GM20431 (cell line): ENCODE measurements around the gene RPS25.
"Not testable (repeated sequence)": the region's sequence is repeated elsewhere in the genome, so short reads cannot be mapped to it uniquely, and the experiment has no call there.

Experiments used
- in situ Hi-C: fragments of 300-500 bp; cut with MseI, MboI; formaldehyde crosslinking; loops from one replicate; pipeline ENCODE4 v1.15.0; 2020; ENCODE audit warnings: low sequenced_read_pairs; ENCODE audit not compliant: unreplicated experiment

The RPS25 gene

GRCh38 chr11:119018074-119018938 is at the start of gene RPS25, which contains the start of gene TRAPPC4:
TSS of gene RPS25 (minus strand) at chr11:119018343. CDS start at chr11:119018284, 59 bp downstream.
TSS of gene TRAPPC4 (plus strand) at chr11:119018766. CDS start at chr11:119018796, 30 bp downstream.
- in situ Hi-C loops: no loop called here

- in situ Hi-C loops: no loop called here
These were observed 49.5 kb upstream of the RPS25 start, which contains the start of gene VPS11 for GRCh38 chr11:119067371-119068222. TSS of gene VPS11 (plus strand) at chr11:119067818. CDS start at chr11:119067824, 6 bp downstream.

- in situ Hi-C loops: no loop called here
These were observed 47.2 kb upstream of the RPS25 start for GRCh38 chr11:119065369-119065768.

- in situ Hi-C loops: no loop called here
These were observed 44.6 kb upstream of the RPS25 start for GRCh38 chr11:119062779-119063178.

- in situ Hi-C loops: no loop called here
These were observed 43.1 kb upstream of the RPS25 start for GRCh38 chr11:119061256-119061655.

- in situ Hi-C loops: not testable (repeated sequence)
These were observed 41.0 kb upstream of the RPS25 start for GRCh38 chr11:119059128-119059527.

- in situ Hi-C loops: no loop called here
These were observed 39.0 kb upstream of the RPS25 start, which contains the start of gene HYOU1 for GRCh38 chr11:119057000-119057769. TSS of gene HYOU1 (minus strand) at chr11:119057205. CDS start at chr11:119056160, 1,045 bp downstream.

GRCh38 chr11:119056421-119056999 is 38.4 kb upstream of the RPS25 start:
- in situ Hi-C loops: no loop called here

- in situ Hi-C loops: no loop called here
These were observed 37.8 kb upstream of the RPS25 start for GRCh38 chr11:119055901-119056300.

- in situ Hi-C loops: no loop called here
These were observed 36.3 kb upstream of the RPS25 start for GRCh38 chr11:119054418-119054817.

GRCh38 chr11:119052163-119052814 is 34.1 kb upstream of the RPS25 start:
- in situ Hi-C loops: no loop called here

GRCh38 chr11:119051440-119052162 is 33.5 kb upstream of the RPS25 start:
- in situ Hi-C loops: no loop called here

GRCh38 chr11:119049081-119049480 is 30.9 kb upstream of the RPS25 start:
- in situ Hi-C loops: no loop called here

GRCh38 chr11:119048644-119049043 is 30.5 kb upstream of the RPS25 start:
- in situ Hi-C loops: no loop called here

- in situ Hi-C loops: no loop called here
These were observed 29.1 kb upstream of the RPS25 start for GRCh38 chr11:119047205-119047604.

- in situ Hi-C loops: no loop called here
These were observed 28.3 kb upstream of the RPS25 start for GRCh38 chr11:119046489-119046888.

GRCh38 chr11:119044708-119045107 is 26.6 kb upstream of the RPS25 start:
- in situ Hi-C loops: no loop called here

GRCh38 chr11:119042927-119043326 is 24.8 kb upstream of the RPS25 start:
- in situ Hi-C loops: no loop called here
